ENCODE data around the gene AP3D1. TPM values are rescaled to one million over a fixed set of nuclear protein-coding genes. Genes with fewer than 3 reads are reported as not detected.
A peak's percentile ranks its signal among the peaks of the same experiment; 100 is the strongest.

AP3D1 gene
- total and polyA plus RNA-seq, 5 donors: 82.7 to 145 (median 87.3) TPM

- Histone ChIP-seq H3K27ac (ENCODE audit: low read length) (no peak overlapping the region), H3K4me3 (ENCODE audit: low read length) (no peak overlapping the region), H3K9me3 (ENCODE audit: control insufficient read depth, low read length) (no peaks in the 10 kb centered on the region), H3K27me3 (ENCODE audit: control insufficient read depth, insufficient read depth) (no peaks in the 10 kb centered on the region), H3K4me1 (ENCODE audit: control insufficient read depth, insufficient read depth, low read length) (no peaks in the 10 kb centered on the region)
- no peak for ATAC-seq
- intact Hi-C loops (cut with DNase I): no loop called here
- peak in 1 of 3 donors; percentile 48 for DNase-seq
- 95% methylated on average over 24 of the region's 24 CpGs for WGBS
Observed at GRCh38 chr19:2115911-2116426, 35.4 kb downstream of the AP3D1 start.

GRCh38 chr19:2115324-2115723 lies 36.0 kb downstream of the AP3D1 start:
- intact Hi-C loops (cut with DNase I): no loop called here
- no peaks in the 10 kb centered on the region for H3K4me1 ChIP-seq (ENCODE audit: control insufficient read depth, insufficient read depth, low read length)
- DNase-seq (peak in 1 of 3 donors; percentile 42), ATAC-seq (no peak)
- no peak overlapping the region for H3K27ac ChIP-seq (ENCODE audit: low read length)
- H3K27me3 ChIP-seq (ENCODE audit: control insufficient read depth, insufficient read depth): no peaks in the 10 kb centered on the region
- H3K9me3 ChIP-seq (ENCODE audit: control insufficient read depth, low read length): no peaks in the 10 kb centered on the region
- WGBS: 95% methylated on average over 25 of the region's 25 CpGs
- no peak overlapping the region for H3K4me3 ChIP-seq (ENCODE audit: low read length)

DNA sequence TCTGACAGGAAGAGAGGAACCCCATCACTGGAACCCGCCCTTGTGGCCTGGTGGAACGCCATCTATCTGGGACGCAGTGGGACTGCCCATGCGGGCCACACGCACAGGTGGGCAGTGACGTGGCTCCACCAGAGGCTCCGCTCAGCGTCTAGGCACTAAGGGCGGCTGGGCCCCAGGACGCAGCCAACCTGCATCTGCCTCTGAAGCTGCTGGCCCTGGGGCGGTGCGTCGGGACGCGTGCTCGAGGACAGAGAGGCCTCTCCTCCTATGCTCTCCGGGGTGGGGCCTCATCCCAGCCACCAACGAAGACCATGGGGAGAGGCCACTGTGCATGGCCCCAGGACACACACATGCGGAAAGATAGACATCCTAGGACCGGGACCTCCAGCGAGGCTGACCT lies 36.5 kb downstream of the AP3D1 start:
- peak in 1 of 3 donors; percentile 30 for DNase-seq
- Histone ChIP-seq H3K27me3 (ENCODE audit: control insufficient read depth, insufficient read depth) (no peaks in the 10 kb centered on the region), H3K4me1 (ENCODE audit: control insufficient read depth, insufficient read depth, low read length) (no peaks in the 10 kb centered on the region), H3K27ac (ENCODE audit: low read length) (no peak overlapping the region), H3K9me3 (ENCODE audit: control insufficient read depth, low read length) (no peaks in the 10 kb centered on the region), H3K4me3 (ENCODE audit: low read length) (no peak overlapping the region)
- intact Hi-C loops (cut with DNase I): no loop called here
- no peak for ATAC-seq
- WGBS: 92% methylated on average over 21 of the region's 21 CpGs

GRCh38 chr19:2114218-2114617 lies 37.1 kb downstream of the AP3D1 start:
- Histone ChIP-seq H3K4me1 (ENCODE audit: control insufficient read depth, insufficient read depth, low read length) (no peaks in the 10 kb centered on the region), H3K27ac (ENCODE audit: low read length) (no peak overlapping the region), H3K27me3 (ENCODE audit: control insufficient read depth, insufficient read depth) (no peaks in the 10 kb centered on the region), H3K4me3 (ENCODE audit: low read length) (no peak overlapping the region), H3K9me3 (ENCODE audit: control insufficient read depth, low read length) (no peaks in the 10 kb centered on the region)
- no peak for ATAC-seq
- 91% methylated on average over 9 of the region's 9 CpGs for WGBS
- intact Hi-C loops (cut with DNase I): no loop called here
- no peak for DNase-seq

DNA sequence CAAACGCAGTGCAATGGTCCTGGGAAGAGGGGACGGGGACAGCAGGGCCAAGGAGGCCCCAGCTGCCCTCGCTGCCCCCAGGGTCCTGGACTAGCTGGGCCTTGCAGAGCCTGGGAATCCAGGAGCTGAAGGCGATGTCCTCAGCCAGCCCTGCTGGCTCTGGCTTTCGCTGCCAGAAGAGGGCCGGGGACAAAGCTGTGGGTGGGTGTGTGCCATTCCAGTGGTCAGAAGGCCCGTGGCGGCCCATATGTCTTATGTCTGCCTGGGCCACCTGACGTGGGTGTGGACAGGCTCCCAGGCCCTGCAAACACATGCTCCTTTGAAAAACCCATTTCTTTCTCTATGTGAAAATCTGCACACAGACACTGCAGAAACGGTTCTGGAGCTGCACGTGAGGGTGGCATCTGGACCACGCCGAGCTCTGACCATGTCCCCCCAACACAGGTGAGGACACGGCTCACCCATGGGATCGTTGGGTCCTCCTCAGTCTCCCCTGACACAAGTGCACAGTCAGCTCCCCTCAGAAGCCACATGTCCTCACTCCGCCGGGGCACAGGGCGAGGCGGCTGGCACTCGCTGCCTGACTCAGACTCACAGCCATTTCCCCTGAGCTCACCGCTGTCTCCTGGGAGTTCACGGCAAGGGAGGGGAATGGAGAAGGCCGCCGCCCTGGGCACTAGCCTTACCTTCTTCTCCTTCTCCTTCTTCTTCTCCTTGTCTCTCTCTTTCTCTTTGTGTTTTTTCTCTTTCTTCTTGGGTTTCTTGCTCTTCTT lies 37.7 kb downstream of the AP3D1 start:
- ATAC-seq (no peak), DNase-seq (peak in 1 of 3 donors; percentile 38)
- H3K27ac ChIP-seq (ENCODE audit: low read length): no peak overlapping the region
- H3K9me3 ChIP-seq (ENCODE audit: control insufficient read depth, low read length): no peaks in the 10 kb centered on the region
- no peak overlapping the region for H3K4me3 ChIP-seq (ENCODE audit: low read length)
- no peaks in the 10 kb centered on the region for H3K4me1 ChIP-seq (ENCODE audit: control insufficient read depth, insufficient read depth, low read length)
- 90% methylated on average over 24 of the region's 24 CpGs for WGBS
- intact Hi-C loops (cut with DNase I): no loop called here
- H3K27me3 ChIP-seq (ENCODE audit: control insufficient read depth, insufficient read depth): no peaks in the 10 kb centered on the region

GRCh38 chr19:2112516-2113320 lies 38.6 kb downstream of the AP3D1 start:
- Histone ChIP-seq H3K4me3 (ENCODE audit: low read length) (no peak overlapping the region), H3K4me1 (ENCODE audit: control insufficient read depth, insufficient read depth, low read length) (no peaks in the 10 kb centered on the region), H3K27me3 (ENCODE audit: control insufficient read depth, insufficient read depth) (no peaks in the 10 kb centered on the region), H3K27ac (ENCODE audit: low read length) (no peak overlapping the region), H3K9me3 (ENCODE audit: control insufficient read depth, low read length) (no peaks in the 10 kb centered on the region)
- 83% methylated on average over 23 of the region's 23 CpGs for WGBS
- intact Hi-C loops (cut with DNase I): no loop called here
- no peak for DNase-seq
- ATAC-seq: no peak

DNA sequence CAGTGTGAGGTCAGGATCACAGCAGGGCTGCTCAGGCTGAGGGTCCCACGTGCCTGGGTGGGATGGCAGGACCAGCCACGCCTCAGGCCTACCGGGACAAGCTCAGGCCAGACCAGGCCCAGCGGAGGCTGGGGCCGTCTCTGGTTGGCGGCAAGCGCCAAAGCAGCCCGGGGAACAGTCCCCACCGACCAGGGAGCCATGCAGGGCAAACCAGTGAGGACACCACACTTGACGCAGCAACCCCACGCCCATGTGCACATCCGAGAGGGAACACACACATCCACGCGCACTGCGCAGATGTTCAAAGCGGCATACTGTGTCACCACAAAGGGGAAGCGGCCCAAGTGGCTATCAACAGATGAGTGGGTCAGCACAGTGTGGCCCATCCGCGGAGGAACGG lies 39.5 kb downstream of the AP3D1 start:
- WGBS: 91% methylated on average over 20 of the region's 20 CpGs
- ATAC-seq (no peak), DNase-seq (no peak)
- Histone ChIP-seq H3K27me3 (ENCODE audit: control insufficient read depth, insufficient read depth) (no peaks in the 10 kb centered on the region), H3K9me3 (ENCODE audit: control insufficient read depth, low read length) (no peaks in the 10 kb centered on the region), H3K4me1 (ENCODE audit: control insufficient read depth, insufficient read depth, low read length) (no peaks in the 10 kb centered on the region), H3K4me3 (ENCODE audit: low read length) (no peak overlapping the region), H3K27ac (ENCODE audit: low read length) (no peak overlapping the region)
- intact Hi-C loops (cut with DNase I): no loop called here

DNA sequence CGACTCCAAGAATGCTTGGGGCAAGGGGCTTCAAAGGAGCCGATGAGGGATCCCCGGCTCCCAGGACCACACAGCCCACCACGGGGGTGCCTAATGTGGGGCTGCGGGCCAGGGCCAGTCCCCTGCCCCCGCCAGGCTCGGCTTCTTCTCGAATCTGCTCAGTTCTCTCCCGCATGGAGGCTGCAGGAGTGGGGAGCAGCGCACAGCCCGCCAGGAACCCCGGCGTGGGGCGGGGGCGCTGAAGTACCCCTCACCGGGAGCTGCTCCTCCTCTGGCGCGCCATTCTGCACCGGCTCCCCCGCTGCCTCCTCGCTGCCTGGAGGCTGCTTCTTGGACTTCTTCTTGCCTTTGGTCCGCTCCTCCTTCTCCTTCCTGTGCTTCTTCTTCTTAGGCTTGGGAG lies 39.9 kb downstream of the AP3D1 start:
- H3K9me3 ChIP-seq (ENCODE audit: control insufficient read depth, low read length): no peaks in the 10 kb centered on the region
- no peaks in the 10 kb centered on the region for H3K27me3 ChIP-seq (ENCODE audit: control insufficient read depth, insufficient read depth)
- 89% methylated on average over 22 of the region's 22 CpGs for WGBS
- intact Hi-C loops (cut with DNase I): no loop called here
- H3K27ac ChIP-seq (ENCODE audit: low read length): no peak overlapping the region
- no peaks in the 10 kb centered on the region for H3K4me1 ChIP-seq (ENCODE audit: control insufficient read depth, insufficient read depth, low read length)
- ATAC-seq: no peak
- DNase-seq: no peak
- no peak overlapping the region for H3K4me3 ChIP-seq (ENCODE audit: low read length)

DNA sequence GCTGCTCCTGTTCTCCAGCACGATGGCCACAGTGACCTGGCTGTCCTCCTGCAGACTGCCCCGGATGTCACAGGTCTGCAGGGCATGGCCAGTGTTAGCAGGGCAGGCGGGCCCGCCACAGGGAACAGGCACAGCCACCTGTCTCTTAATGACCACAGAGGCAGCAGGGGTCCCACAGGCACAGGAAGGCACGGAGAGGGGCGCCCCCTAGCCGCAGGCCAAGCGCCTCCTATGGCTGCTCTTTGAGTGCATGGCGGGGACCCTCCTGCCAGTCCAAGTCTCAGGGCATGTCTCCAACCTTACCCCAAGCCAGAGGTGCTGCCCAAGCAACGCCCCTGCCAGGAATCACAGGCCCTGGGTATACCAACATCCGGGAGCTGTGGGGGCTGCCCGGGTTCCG lies 40.5 kb downstream of the AP3D1 start:
- WGBS: 89% methylated on average over 13 of the region's 13 CpGs

GRCh38 chr19:2109046-2109864 lies 42.1 kb downstream of the AP3D1 start:
- ATAC-seq (peak in 1 of 2 donors; percentile 10), DNase-seq (no peak)
- Histone ChIP-seq H3K4me1 (ENCODE audit: control insufficient read depth, insufficient read depth, low read length) (no peaks in the 10 kb centered on the region), H3K27ac (ENCODE audit: low read length) (no peak overlapping the region), H3K4me3 (ENCODE audit: low read length) (no peak overlapping the region), H3K27me3 (ENCODE audit: control insufficient read depth, insufficient read depth) (no peaks in the 10 kb centered on the region), H3K9me3 (ENCODE audit: control insufficient read depth, low read length) (no peaks in the 10 kb centered on the region)
- intact Hi-C loops (cut with DNase I): no loop called here
- WGBS: 79% methylated on average over 31 of the region's 31 CpGs

More for the DNA sequence above, 40.5 kb downstream of the AP3D1 start:
- Histone ChIP-seq H3K27ac (ENCODE audit: low read length) (no peak overlapping the region), H3K27me3 (ENCODE audit: control insufficient read depth, insufficient read depth) (no peaks in the 10 kb centered on the region), H3K4me1 (ENCODE audit: control insufficient read depth, insufficient read depth, low read length) (no peaks in the 10 kb centered on the region), H3K4me3 (ENCODE audit: low read length) (no peak overlapping the region), H3K9me3 (ENCODE audit: control insufficient read depth, low read length) (no peaks in the 10 kb centered on the region)
- intact Hi-C loops (cut with DNase I): no loop called here
- DNase-seq (no peak), ATAC-seq (no peak)

Measured in right cardiac atrium (tissue), 5 donors.